PFSK-1 (cell line): ENCODE measurements around the gene AKAP13.

Source experiments
- FOXP2 ChIP-seq: optimal IDR thresholded peaks from 2 replicates; pipeline ENCODE3; 2011; ENCODE audit warnings: borderline replicate concordance, control low read depth, inconsistent platforms; ENCODE audit not compliant: insufficient read depth; ENCODE audit errors: extremely low read length, extremely low read depth
- POLR2AphosphoS5 ChIP-seq: IDR thresholded peaks from 2 replicates; pipeline ENCODE4 v1.6.1; 2012; ENCODE audit warnings: low read depth, mild to moderate bottlenecking, control low read depth, low read length, moderate library complexity
- REST ChIP-seq, 2 experiments: IDR thresholded peaks; 2 replicates each; pipeline versions ENCODE4 v1.6.1 to v1.8.0; 2011 to 2012; ENCODE audit warnings: low read depth in 2 of 2, low read length in 2 of 2, control low read depth in 1 of 2, inconsistent platforms in 1 of 2, mild to moderate bottlenecking in 1 of 2, moderate library complexity in 1 of 2; ENCODE audit not compliant: insufficient read depth in 1 of 2
- SIN3A ChIP-seq: IDR thresholded peaks from 2 replicates; pipeline ENCODE4 v1.6.1; 2012; ENCODE audit warnings: mild to moderate bottlenecking, low read length, moderate library complexity, borderline replicate concordance; ENCODE audit not compliant: insufficient read depth
- TAF1 ChIP-seq: IDR thresholded peaks from 2 replicates; pipeline ENCODE4 v1.6.1; 2012; ENCODE audit warnings: low read length, control low read depth, borderline replicate concordance; ENCODE audit not compliant: insufficient read depth

Gene AKAP13

GRCh38 chr15:85412956-85413854 lies 32.8 kb downstream of the AKAP13 start:
- no peak for TF ChIP-seq POLR2AphosphoS5
- no peak for TF ChIP-seq TAF1
- no peak for TF ChIP-seq FOXP2
- no peak for TF ChIP-seq SIN3A
- TF ChIP-seq REST (IDR thresholded peaks at IDR 0.05; ENCODE audit: insufficient read depth in 1 of 2, low read depth in 2 of 2, low read length in 2 of 2), result no peak

GRCh38 chr15:85414037-85414436 lies 33.6 kb downstream of the AKAP13 start:
- TF ChIP-seq SIN3A (no peak), FOXP2 (no peak), REST (IDR thresholded peaks at IDR 0.05; ENCODE audit: insufficient read depth in 1 of 2, low read depth in 2 of 2, low read length in 2 of 2) (no peak), TAF1 (no peak), POLR2AphosphoS5 (no peak)

GRCh38 chr15:85414495-85414894 lies 34.1 kb downstream of the AKAP13 start:
- TF ChIP-seq TAF1 (no peak), FOXP2 (no peak), REST (IDR thresholded peaks at IDR 0.05; ENCODE audit: insufficient read depth in 1 of 2, low read depth in 2 of 2, low read length in 2 of 2) (no peak)

GRCh38 chr15:85414991-85415390 lies 34.6 kb downstream of the AKAP13 start:
- TF ChIP-seq SIN3A (no peak), FOXP2 (no peak), POLR2AphosphoS5 (no peak), REST (IDR thresholded peaks at IDR 0.05; ENCODE audit: insufficient read depth in 1 of 2, low read depth in 2 of 2, low read length in 2 of 2) (no peak), TAF1 (no peak)
